Measurements from ENCODE around the gene MTERF4. TPM values are rescaled to one million over a fixed set of nuclear protein-coding genes. Genes with fewer than 3 reads are reported as not detected.

The MTERF4 gene
- polyA plus RNA-seq, 2 of the 4 experiments (the other 2 are of a cell fraction), result 44.9 to 47.1 TPM

DNA sequence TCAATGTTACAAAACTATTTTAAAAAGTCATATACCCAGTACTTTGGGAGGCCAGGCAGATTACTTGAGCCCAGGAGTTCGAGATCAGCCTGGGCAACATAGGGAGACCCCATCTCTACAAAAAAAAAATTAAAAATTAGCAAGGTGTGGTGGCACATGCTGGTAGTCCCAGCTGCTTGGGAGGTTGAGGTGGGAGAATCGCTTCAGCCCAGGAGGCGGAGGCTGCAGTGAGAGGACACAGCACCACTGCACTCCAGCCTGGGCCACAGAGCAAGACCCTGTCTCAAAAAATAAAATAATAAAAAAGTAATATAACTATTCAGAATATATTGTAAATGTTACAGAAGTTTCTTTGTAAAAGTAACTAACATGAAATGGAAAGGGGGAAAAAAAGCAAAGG lies 45.2 kb upstream of the MTERF4 start:
- FAIRE-seq (no peak), ATAC-seq (no peak), DNase-seq (ENCODE audit: low read depth in 1 of 2, low spot score in 1 of 2) (no peak)
- no peak for TF ChIP-seq ZC3H11A (IDR thresholded peaks at IDR 0.05)
- no peak for TF ChIP-seq CBX2 (IDR thresholded peaks at IDR 0.05; ENCODE audit: borderline replicate concordance, low read depth)
- TF ChIP-seq MAZ (IDR thresholded peaks at IDR 0.05; ENCODE audit: borderline replicate concordance, low read depth, low read length), result no peak
- TF ChIP-seq PHF8 (IDR thresholded peaks at IDR 0.05; ENCODE audit: borderline replicate concordance, low read depth), result no peak
- no peak for TF ChIP-seq JUN (IDR thresholded peaks at IDR 0.05)
- no peak for TF ChIP-seq SREBF2 (IDR thresholded peaks at IDR 0.05)
- no peak for TF ChIP-seq ZFP36 (IDR thresholded peaks at IDR 0.05; ENCODE audit: borderline replicate concordance, partially characterized antibody)
- no peak for TF ChIP-seq FOSL2 (IDR thresholded peaks at IDR 0.05)
- TF ChIP-seq FOSL2 (CRISPR knock-in tag; IDR thresholded peaks at IDR 0.05), result no peak
- no peak for TF ChIP-seq TFCP2L1 (CRISPR knock-in tag; IDR thresholded peaks at IDR 0.05)
- TF ChIP-seq RCOR1 (IDR thresholded peaks at IDR 0.05; ENCODE audit: low read depth, low read length), result no peak
- no peak for TF ChIP-seq NPAS2 (CRISPR knock-in tag; IDR thresholded peaks at IDR 0.05; ENCODE audit: borderline replicate concordance)
- TF ChIP-seq BHLHE40 (IDR thresholded peaks at IDR 0.05; ENCODE audit: low read depth, low read length), result no peak
- TF ChIP-seq HOXB13 (CRISPR knock-in tag; IDR thresholded peaks at IDR 0.05; ENCODE audit: low read depth), result no peak
- no peak for TF ChIP-seq ZSCAN20 (CRISPR knock-in tag; IDR thresholded peaks at IDR 0.05)
- no peak for TF ChIP-seq HOXB5 (CRISPR knock-in tag; IDR thresholded peaks at IDR 0.05)
- POLR2A ChIA-PET, result no interaction called here
- WGBS (ENCODE audit: missing lambda C conversion rate), result 92% methylated on average over 3 of the region's 3 CpGs
- Histone ChIP-seq H3K27ac (no peak overlapping the region), H3K4me1 (peaks cover 13% of the 10 kb centered on the region), H3K4me3 (no peak overlapping the region), H3K4me2 (no peak overlapping the region), H3K9me3 (no peaks in the 10 kb centered on the region)
- CTCF ChIA-PET, result interaction anchor here (0.6 kb wide), 1 partner anchor 32 kb away, joined by 3 read pairs; no protein-coding TSS in a partner anchor

DNA sequence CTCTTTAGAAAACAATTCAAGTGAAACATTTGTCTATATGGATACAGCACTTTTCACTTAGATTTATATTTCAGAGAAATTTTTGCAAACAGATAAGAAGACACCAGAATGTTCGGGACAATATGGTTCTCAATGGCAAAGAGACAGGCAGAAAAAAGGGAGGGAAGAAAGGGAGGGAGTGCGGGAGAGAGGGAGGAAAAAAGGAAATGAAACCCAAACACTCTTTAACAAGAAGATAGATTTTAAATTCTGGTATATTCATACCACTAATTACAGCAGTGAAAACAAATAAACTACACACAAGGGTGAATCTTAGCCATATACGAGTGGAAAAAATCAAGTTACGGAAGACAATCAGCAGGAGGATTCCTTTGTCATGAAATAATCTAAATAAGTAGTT lies 44.2 kb upstream of the MTERF4 start:
- DNase-seq (ENCODE audit: low read depth in 1 of 2, low spot score in 1 of 2), result no peak
- H3K4me2 ChIP-seq, result no peak overlapping the region
- WGBS (ENCODE audit: missing lambda C conversion rate), result 80% methylated on average over 4 of the region's 4 CpGs
- ATAC-seq, result no peak
- ChIA-PET POLR2A (no interaction called here), CTCF (no interaction called here)
- H3K9me3 ChIP-seq, result no peaks in the 10 kb centered on the region
- H3K27ac ChIP-seq, result no peak overlapping the region
- peaks cover 11% of the 10 kb centered on the region for H3K4me1 ChIP-seq
- H3K4me3 ChIP-seq, result no peak overlapping the region
- FAIRE-seq, result no peak
- no peak for TF ChIP-seq TFCP2L1 (CRISPR knock-in tag; IDR thresholded peaks at IDR 0.05)
- TF ChIP-seq, protein P1, sequence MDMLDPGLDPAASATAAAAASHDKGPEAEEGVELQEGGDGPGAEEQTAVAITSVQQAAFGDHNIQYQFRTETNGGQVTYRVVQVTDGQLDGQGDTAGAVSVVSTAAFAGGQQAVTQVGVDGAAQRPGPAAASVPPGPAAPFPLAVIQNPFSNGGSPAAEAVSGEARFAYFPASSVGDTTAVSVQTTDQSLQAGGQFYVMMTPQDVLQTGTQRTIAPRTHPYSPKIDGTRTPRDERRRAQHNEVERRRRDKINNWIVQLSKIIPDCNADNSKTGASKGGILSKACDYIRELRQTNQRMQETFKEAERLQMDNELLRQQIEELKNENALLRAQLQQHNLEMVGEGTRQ (IDR thresholded peaks at IDR 0.05), result no peak

DNA sequence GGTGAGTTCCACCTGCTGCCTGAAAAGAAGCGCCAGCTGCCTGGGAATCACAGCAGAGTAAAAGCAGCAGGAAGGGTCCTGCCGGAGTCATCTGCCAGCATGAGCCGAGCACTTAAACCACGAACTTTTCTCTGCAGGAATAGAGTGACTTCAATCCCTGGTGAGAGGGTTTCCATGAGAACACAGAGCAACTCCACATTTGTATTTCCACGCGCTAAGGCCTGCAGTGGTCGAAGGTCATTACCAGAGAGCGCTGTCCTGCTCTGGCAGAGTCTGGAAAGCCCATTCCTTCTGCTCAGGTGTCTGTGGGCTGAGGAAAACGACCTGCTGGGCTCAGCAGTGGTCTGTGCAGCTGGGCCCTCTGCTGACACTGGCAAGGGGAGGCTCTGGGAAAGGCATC lies 40.5 kb upstream of the MTERF4 start:
- CTCF ChIA-PET, result no interaction called here
- WGBS (ENCODE audit: missing lambda C conversion rate), result 86% methylated on average over 9 of the region's 9 CpGs
- no peak for FAIRE-seq
- no peak overlapping the region for H3K27ac ChIP-seq
- POLR2A ChIA-PET, result no interaction called here
- H3K4me3 ChIP-seq, result no peak overlapping the region
- TF ChIP-seq MYC (IDR thresholded peaks at IDR 0.05; ENCODE audit: borderline replicate concordance, low read length), result no peak
- no peak for TF ChIP-seq KDM1A (IDR thresholded peaks at IDR 0.05; ENCODE audit: low read depth)
- no peak for TF ChIP-seq KDM5A (IDR thresholded peaks at IDR 0.05)
- TF ChIP-seq PHF8 (IDR thresholded peaks at IDR 0.05; ENCODE audit: borderline replicate concordance, low read depth), result no peak
- no peak for TF ChIP-seq RCOR1 (IDR thresholded peaks at IDR 0.05; ENCODE audit: low read depth, low read length)
- TF ChIP-seq, protein P2, sequence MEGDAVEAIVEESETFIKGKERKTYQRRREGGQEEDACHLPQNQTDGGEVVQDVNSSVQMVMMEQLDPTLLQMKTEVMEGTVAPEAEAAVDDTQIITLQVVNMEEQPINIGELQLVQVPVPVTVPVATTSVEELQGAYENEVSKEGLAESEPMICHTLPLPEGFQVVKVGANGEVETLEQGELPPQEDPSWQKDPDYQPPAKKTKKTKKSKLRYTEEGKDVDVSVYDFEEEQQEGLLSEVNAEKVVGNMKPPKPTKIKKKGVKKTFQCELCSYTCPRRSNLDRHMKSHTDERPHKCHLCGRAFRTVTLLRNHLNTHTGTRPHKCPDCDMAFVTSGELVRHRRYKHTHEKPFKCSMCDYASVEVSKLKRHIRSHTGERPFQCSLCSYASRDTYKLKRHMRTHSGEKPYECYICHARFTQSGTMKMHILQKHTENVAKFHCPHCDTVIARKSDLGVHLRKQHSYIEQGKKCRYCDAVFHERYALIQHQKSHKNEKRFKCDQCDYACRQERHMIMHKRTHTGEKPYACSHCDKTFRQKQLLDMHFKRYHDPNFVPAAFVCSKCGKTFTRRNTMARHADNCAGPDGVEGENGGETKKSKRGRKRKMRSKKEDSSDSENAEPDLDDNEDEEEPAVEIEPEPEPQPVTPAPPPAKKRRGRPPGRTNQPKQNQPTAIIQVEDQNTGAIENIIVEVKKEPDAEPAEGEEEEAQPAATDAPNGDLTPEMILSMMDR (IDR thresholded peaks at IDR 0.05), result no peak
- no peak for TF ChIP-seq EHMT2 (IDR thresholded peaks at IDR 0.05; ENCODE audit: low read depth)
- no peak for TF ChIP-seq TP53 (CRISPR knock-in tag; IDR thresholded peaks at IDR 0.05)
- TF ChIP-seq HOXB13 (CRISPR knock-in tag; IDR thresholded peaks at IDR 0.05; ENCODE audit: low read depth), result no peak
- TF ChIP-seq, protein P3, sequence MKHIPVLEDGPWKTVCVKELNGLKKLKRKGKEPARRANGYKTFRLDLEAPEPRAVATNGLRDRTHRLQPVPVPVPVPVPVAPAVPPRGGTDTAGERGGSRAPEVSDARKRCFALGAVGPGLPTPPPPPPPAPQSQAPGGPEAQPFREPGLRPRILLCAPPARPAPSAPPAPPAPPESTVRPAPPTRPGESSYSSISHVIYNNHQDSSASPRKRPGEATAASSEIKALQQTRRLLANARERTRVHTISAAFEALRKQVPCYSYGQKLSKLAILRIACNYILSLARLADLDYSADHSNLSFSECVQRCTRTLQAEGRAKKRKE (CRISPR knock-in tag; IDR thresholded peaks at IDR 0.05; ENCODE audit: low read depth), result no peak
- no peaks in the 10 kb centered on the region for H3K4me1 ChIP-seq
- ATAC-seq, result no peak
- no peak for DNase-seq (ENCODE audit: low read depth in 1 of 2, low spot score in 1 of 2)
- no peak overlapping the region for H3K4me2 ChIP-seq
- no peaks in the 10 kb centered on the region for H3K9me3 ChIP-seq
